ENCODE results near the gene LCE2C. TPM values are rescaled to one million over a fixed set of nuclear protein-coding genes. Genes with fewer than 3 reads are reported as not detected.
"Not testable (repeated sequence)": the region's sequence is repeated elsewhere in the genome, so short reads cannot be mapped to it uniquely, and the experiment has no call there.

LCE2C gene
- total and polyA plus RNA-seq, 2 donors from 2014 or later = not detected

- TF ChIP-seq CTCF (IDR thresholded peaks at IDR 0.05; ENCODE audit: borderline replicate concordance, extremely low read depth, insufficient read depth) = no peak
- FAIRE-seq (no peak), DNase-seq (no peak)
- Histone ChIP-seq H3K36me3 (ENCODE audit: control insufficient read depth in 2 of 3, insufficient read depth in 3 of 3, low read length in 3 of 3) (no peaks in the 10 kb centered on the region), H3K4me3 (ENCODE audit: low read length in 3 of 3) (no peak overlapping the region), H3K4me1 (ENCODE audit: control insufficient read depth in 2 of 3, insufficient read depth in 2 of 3, low read depth in 1 of 3, low read length in 3 of 3) (no peaks in the 10 kb centered on the region), H3K27ac (ENCODE audit: low read depth in 2 of 2, low read length in 2 of 2) (no peak overlapping the region), H3K9me3 (ENCODE audit: control insufficient read depth in 2 of 3, insufficient read depth in 1 of 3, low read length in 3 of 3) (no peaks in the 10 kb centered on the region), H3K9ac (ENCODE audit: low read length in 3 of 3) (no peak overlapping the region), H3K27me3 (ENCODE audit: control insufficient read depth, insufficient read depth, low read length) (no peaks in the 10 kb centered on the region)
- intact Hi-C loops (cut with DNase I) = no loop called here
Observed at GRCh38 chr1:152656459-152656858, 18.6 kb upstream of the LCE2C start.

- FAIRE-seq (no peak), DNase-seq (no peak)
- Histone ChIP-seq H3K27ac (ENCODE audit: low read depth in 2 of 2, low read length in 2 of 2) (peak overlapping the region in 1 of 2 donors; percentile 9), H3K36me3 (ENCODE audit: control insufficient read depth in 2 of 3, insufficient read depth in 3 of 3, low read length in 3 of 3) (no peaks in the 10 kb centered on the region), H3K4me3 (ENCODE audit: low read length in 3 of 3) (no peak overlapping the region), H3K9ac (ENCODE audit: low read length in 3 of 3) (no peak overlapping the region), H3K4me1 (ENCODE audit: control insufficient read depth in 2 of 3, insufficient read depth in 2 of 3, low read depth in 1 of 3, low read length in 3 of 3) (no peaks in the 10 kb centered on the region), H3K27me3 (ENCODE audit: control insufficient read depth, insufficient read depth, low read length) (no peaks in the 10 kb centered on the region), H3K9me3 (ENCODE audit: control insufficient read depth in 2 of 3, insufficient read depth in 1 of 3, low read length in 3 of 3) (no peaks in the 10 kb centered on the region)
- no peak for TF ChIP-seq CTCF (IDR thresholded peaks at IDR 0.05; ENCODE audit: borderline replicate concordance, extremely low read depth, insufficient read depth)
- intact Hi-C loops (cut with DNase I) = no loop called here
Observed at GRCh38 chr1:152657677-152658076, 17.4 kb upstream of the LCE2C start.

GRCh38 chr1:152658649-152659048 is 16.4 kb upstream of the LCE2C start:
- peak in 3 of 5 donors; percentile 7 to 40 (median 12) for DNase-seq
- H3K27ac ChIP-seq (ENCODE audit: low read depth in 2 of 2, low read length in 2 of 2) = no peak overlapping the region
- H3K9me3 ChIP-seq (ENCODE audit: control insufficient read depth in 2 of 3, insufficient read depth in 1 of 3, low read length in 3 of 3) = no peaks in the 10 kb centered on the region
- no peaks in the 10 kb centered on the region for H3K36me3 ChIP-seq (ENCODE audit: control insufficient read depth in 2 of 3, insufficient read depth in 3 of 3, low read length in 3 of 3)
- FAIRE-seq = no peak
- no peak overlapping the region for H3K9ac ChIP-seq (ENCODE audit: low read length in 3 of 3)
- H3K27me3 ChIP-seq (ENCODE audit: control insufficient read depth, insufficient read depth, low read length) = no peaks in the 10 kb centered on the region
- no peaks in the 10 kb centered on the region for H3K4me1 ChIP-seq (ENCODE audit: control insufficient read depth in 2 of 3, insufficient read depth in 2 of 3, low read depth in 1 of 3, low read length in 3 of 3)
- no peak for TF ChIP-seq CTCF (IDR thresholded peaks at IDR 0.05; ENCODE audit: borderline replicate concordance, extremely low read depth, insufficient read depth)
- no peak overlapping the region for H3K4me3 ChIP-seq (ENCODE audit: low read length in 3 of 3)
- intact Hi-C loops (cut with DNase I) = no loop called here

- no peak within 1 kb of the TSS for H3K4me3 ChIP-seq (ENCODE audit: low read length in 3 of 3)
- H3K9me3 ChIP-seq (ENCODE audit: control insufficient read depth in 2 of 3, insufficient read depth in 1 of 3, low read length in 3 of 3) = no peaks in the 10 kb centered on the region
- H3K27me3 ChIP-seq (ENCODE audit: control insufficient read depth, insufficient read depth, low read length) = no peaks in the 10 kb centered on the region
- intact Hi-C loops (cut with DNase I) = no loop called here
- FAIRE-seq (no peak), DNase-seq (no peak)
- H3K36me3 ChIP-seq (ENCODE audit: control insufficient read depth in 2 of 3, insufficient read depth in 3 of 3, low read length in 3 of 3) = no peaks in the 10 kb centered on the region
- H3K4me1 ChIP-seq (ENCODE audit: control insufficient read depth in 2 of 3, insufficient read depth in 2 of 3, low read depth in 1 of 3, low read length in 3 of 3) = no peaks in the 10 kb centered on the region
- no peak within 1 kb of the TSS for H3K27ac ChIP-seq (ENCODE audit: low read depth in 2 of 2, low read length in 2 of 2)
- no peak within 1 kb of the TSS for H3K9ac ChIP-seq (ENCODE audit: low read length in 3 of 3)
- TF ChIP-seq CTCF (IDR thresholded peaks at IDR 0.05; ENCODE audit: borderline replicate concordance, extremely low read depth, insufficient read depth) = no peak
Observed at GRCh38 chr1:152663098-152663497, 12.0 kb upstream of the LCE2C start, which contains the start of gene LCE2D. TSS of gene LCE2D (plus strand) at chr1:152663380. CDS start at chr1:152664106, 726 bp downstream.

GRCh38 chr1:152666171-152666570 is 8.9 kb upstream of the LCE2C start:
- H3K4me3 ChIP-seq (ENCODE audit: low read length in 3 of 3); intact Hi-C loops (cut with DNase I); FAIRE-seq; H3K27me3 ChIP-seq (ENCODE audit: control insufficient read depth, insufficient read depth, low read length); H3K9me3 ChIP-seq (ENCODE audit: control insufficient read depth in 2 of 3, insufficient read depth in 1 of 3, low read length in 3 of 3); H3K27ac ChIP-seq (ENCODE audit: low read depth in 2 of 2, low read length in 2 of 2); H3K4me1 ChIP-seq (ENCODE audit: control insufficient read depth in 2 of 3, insufficient read depth in 2 of 3, low read depth in 1 of 3, low read length in 3 of 3); DNase-seq; H3K9ac ChIP-seq (ENCODE audit: low read length in 3 of 3); H3K36me3 ChIP-seq (ENCODE audit: control insufficient read depth in 2 of 3, insufficient read depth in 3 of 3, low read length in 3 of 3): not testable (repeated sequence)
